SHP77 (cell line): Measurements from ENCODE around the gene USP11.
A peak's percentile ranks its signal among the peaks of the same experiment; 100 is the strongest.
"Not testable (repeated sequence)": the region's sequence is repeated elsewhere in the genome, so short reads cannot be mapped to it uniquely, and the experiment has no call there.

Source experiments
- DNase-seq, 2 experiments: peaks; one replicate each; lab custom pipeline; 2025; lab: John Stamatoyannopoulos, UW

Gene USP11

DNA sequence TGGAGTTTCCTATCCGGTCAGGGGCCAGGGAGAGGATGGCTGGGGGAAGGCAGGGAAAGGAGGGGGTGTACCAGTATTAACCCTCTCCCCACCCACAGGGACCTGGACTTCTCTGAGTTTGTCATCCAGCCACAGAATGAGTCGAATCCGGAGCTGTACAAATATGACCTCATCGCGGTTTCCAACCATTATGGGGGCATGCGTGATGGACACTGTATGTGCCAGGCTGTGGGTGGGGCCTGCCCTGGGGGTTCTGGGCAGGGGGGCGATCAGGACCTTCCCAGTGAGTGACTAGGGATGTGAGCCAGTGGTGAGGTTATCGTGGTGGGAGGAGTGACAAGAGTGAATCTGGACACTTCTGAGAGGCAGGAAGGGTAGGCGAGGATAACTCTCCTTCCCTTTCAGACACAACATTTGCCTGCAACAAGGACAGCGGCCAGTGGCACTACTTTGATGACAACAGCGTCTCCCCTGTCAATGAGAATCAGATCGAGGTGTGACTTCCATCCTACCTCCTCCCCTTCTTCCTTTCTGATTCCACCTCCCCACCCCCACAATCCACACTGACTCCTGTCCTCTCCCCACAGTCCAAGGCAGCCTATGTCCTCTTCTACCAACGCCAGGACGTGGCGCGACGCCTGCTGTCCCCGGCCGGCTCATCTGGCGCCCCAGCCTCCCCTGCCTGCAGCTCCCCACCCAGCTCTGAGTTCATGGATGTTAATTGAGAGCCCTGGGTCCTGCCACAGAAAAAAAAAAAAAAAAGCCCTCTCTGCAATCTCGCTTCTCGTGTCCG lies 14.6 kb downstream of the USP11 start:
- no peak for DNase-seq

DNA sequence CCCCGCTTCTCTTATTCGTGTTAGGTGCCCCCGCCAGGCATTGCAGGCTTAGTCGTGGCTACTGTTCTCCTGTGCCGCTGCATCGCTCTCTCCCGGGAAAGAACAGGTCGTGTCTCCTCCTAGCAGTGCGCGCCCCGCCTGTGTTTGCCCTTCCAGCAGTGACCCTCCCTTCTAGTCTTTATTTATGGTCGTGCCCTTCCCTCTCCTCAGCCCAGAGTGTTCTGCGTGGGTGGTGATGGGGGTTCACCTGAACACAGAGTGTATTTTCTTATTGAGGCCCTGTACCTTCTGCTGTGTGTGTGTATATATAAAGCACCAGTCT lies 15.2 kb downstream of the USP11 start:
- DNase-seq, result no peak

DNA sequence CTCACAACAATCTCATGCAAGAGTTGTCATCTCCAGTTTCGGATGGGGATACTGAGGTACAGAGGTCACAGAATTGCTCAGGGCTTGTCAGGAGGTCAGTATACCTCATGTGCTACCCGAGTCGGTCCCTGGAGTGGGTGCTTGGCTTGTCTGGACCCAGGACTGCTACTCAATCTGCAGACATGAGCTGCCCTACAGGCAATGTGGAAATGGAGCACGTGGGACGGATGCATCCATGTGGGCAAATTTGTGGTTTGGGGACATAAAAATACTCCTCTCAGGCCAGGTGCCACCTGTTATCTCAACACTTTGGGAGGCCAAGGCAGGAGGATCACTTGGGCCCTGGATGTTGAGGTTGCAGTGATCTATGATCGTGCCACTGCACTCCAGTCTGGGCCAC lies 15.8 kb downstream of the USP11 start:
- no peak for DNase-seq

DNA sequence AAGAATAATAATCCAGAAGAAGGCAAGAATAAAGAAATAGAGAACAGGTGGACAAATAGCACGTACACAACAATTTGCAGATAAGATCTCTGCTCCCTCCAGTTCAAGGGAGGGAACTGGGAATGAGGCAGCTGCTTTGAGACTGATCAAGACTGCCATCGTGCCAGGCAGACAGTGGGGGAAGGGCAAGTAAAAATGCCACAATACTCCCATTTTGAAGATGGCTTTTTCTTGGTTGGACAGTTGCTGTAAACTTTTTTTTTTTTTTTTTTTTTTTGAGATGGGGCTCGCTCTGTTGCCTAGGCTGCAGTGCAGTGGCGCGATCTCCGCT lies 17.2 kb downstream of the USP11 start:
- no peak for DNase-seq

DNA sequence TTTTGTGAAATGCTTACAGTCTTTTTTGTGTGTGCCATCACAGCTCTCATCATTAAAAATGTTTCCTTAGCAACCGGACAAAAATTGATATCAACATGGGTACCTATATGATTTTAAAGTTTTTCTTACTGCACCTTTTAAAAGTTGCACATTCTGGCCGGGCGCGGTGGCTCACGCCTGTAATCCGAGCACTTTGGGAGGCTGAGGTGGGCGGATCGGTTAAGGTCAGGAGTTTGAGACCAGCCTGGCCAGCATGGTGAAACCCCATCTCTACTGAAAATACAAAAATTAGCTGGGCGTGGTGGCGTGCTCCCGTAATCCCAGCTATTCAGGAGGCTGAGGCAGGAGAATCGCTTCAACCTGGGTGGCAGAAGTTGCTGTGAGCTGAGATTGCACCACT lies 24.8 kb downstream of the USP11 start:
- not testable (repeated sequence) for DNase-seq

DNA sequence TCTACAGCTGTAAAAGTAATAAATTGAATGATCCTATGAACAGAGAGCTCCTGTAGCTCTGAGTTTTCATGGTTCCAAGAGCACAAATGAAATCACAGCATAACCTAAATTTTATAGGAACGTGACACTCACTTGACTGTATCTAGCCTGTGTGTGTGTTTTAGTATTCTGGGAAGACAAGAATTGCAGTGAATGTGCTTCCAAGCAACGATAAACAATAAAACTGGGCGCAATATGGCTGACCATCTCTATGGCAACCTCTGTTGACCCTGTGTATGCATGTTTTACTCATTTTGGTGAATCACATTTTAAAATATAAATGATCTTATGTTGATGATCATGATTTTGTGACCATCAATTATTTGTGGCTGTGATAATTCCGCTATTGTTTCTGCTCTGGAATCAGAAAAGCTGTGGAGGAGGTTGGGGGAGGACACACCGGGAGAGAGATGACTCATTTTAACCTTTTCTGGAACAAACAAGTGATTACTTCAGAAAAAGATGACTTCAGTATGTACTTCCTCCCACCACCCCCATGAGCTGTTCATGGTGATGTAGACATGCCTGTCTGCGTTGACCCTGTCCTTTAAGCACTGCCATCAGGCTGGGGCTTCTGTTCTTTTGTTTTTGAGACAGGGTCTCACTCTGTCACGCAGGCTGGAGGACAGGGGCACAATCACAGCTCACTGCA lies 31.8 kb downstream of the USP11 start:
- DNase-seq, result no peak

DNA sequence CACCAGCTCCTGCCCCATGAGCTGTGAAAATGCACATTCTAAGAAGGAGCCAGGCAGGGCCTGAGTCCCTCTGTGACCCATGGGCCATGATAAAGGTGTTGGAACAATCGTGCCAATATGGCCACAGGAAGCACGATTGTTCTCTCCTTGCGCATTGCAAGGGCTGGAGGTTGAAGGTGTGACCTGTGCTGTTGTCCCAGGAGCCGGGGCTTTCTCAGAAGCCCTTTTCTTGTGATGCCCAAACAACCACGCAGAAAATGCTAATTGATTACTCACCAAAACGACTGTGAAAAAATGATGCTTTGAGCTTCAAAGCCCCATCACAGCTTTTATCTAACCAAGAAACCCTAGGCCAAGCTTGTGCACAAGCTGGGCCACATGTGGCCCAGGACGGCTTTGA lies 33.8 kb downstream of the USP11 start:
- no peak for DNase-seq

DNA sequence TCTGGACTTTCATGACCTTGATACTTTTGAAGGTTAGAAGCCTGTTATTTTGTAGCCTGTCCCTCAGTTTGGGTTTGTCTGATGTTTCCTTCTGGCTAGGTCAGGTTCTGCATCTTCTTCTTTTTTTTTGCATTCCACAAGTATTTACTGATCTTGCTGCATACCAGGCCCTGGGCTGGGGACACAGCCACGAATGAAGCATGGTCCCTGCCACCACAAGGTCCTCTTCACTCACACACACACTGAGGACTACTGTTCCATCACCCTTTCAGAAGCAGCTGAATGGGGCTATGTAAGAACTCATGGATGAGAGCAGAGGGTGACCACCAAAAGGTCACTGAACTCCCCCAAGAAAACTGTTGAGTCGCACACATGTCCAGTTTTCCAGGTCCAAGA lies 39.2 kb downstream of the USP11 start:
- DNase-seq, result no peak

DNA sequence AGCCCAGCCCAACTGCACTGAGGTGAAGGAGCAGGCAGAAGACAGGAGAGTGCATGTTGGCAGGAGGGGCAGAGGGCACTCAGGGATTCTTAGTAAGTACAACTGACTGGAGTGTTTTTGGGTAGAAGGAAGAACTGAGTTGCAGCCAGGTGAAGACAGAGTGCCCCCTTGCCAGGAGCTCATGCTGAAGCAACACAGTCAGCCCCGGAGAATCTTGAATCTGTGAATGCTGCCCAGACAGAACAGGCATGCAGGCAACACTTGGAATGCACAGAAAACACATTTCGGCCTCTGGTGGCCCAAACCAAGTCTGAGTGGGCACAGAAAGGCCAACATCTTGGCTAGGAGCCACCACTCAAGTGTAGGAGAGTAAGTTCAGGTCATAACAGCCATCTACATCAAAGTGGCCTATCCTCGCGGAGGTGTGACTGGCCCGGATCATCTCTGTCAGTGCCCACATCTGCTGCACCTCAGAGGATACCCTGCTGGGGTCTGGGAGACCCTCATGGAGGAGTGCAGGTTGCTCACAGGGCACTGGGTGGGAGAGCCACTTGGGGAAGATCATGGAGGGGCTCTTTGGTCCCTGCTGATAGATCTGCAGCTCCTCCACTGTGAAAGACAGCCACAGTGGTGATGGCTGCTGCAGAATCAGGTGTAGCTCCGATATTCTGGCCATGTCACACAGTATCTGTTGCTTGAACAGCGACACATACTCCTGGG lies 40.4 kb downstream of the USP11 start:
- no peak for DNase-seq

DNA sequence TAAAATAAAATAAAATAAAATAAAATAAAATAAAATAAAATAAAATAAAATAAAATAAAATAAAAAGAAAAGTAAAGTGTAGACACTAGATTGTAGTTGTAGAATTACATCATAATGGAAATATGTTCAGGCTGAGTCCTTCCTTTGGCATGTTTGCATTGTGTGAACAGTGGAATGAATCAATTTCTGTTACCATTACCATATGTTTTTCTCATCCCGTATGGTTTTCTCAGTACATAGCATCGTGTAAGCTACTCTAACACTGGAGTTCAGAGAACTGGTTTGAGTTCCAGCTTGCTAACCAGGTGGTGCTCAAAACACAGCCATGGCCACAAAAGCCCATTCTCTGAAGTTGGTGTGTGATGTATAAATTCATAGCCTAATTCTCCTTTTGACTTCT lies 45.9 kb downstream of the USP11 start:
- no peak for DNase-seq

DNA sequence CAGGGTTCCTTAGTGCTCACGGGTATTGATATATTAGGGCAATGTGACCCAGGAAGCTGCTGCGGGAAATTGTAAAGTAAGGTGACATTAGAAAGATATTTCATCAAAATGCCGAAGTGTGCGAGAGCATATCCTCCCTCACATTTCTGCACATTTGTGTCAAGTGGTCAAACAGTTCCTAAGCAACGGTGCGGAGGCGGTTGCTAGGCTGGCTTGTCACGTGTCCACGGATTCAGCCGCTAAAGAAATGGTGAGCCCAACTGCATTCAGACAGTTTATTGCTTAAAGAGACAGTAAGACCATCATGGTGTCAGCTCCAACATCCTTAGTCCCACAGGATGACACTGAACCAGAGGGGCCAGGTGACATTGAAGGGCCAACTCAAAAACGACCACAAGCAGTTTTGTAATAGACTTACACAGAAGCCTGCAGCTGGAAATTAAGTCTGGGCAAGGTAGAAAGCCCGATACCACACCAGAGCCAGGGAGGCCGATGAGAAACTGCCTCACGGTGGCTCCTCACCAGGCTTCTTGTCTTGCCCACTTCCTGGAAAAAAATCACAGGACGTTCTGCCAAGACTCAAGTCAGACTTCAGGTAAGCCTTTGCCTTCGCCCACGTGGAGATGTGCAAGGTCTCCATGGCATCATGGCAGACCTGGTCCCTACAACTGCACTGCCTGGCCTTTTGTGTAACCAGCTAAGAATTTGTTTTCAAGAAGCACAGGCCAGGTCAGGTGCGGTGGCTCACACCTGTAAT lies 50.4 kb downstream of the USP11 start:
- DNase-seq, result peak in 1 of 2 experiments; percentile 5

DNA sequence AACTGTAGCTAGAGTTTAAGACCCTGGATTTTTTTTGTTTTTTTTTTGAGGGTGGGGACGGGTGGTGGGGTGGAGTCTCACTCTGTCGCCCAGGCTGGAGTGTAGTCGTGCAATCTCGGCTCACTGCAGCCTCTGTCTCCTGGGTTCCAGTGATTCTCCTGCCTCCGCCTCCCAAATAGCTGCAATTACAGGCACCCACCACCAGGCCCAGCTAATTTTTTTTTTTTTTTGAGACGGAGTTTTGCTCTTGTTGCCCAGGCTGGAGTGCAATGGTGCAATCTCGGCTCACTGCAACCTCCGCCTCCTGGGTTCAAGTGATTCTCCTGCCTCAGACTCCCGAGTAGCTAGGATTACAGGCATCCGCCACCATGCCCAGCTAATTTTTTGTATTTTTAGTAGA lies 51.8 kb downstream of the USP11 start:
- DNase-seq, result not testable (repeated sequence)

DNA sequence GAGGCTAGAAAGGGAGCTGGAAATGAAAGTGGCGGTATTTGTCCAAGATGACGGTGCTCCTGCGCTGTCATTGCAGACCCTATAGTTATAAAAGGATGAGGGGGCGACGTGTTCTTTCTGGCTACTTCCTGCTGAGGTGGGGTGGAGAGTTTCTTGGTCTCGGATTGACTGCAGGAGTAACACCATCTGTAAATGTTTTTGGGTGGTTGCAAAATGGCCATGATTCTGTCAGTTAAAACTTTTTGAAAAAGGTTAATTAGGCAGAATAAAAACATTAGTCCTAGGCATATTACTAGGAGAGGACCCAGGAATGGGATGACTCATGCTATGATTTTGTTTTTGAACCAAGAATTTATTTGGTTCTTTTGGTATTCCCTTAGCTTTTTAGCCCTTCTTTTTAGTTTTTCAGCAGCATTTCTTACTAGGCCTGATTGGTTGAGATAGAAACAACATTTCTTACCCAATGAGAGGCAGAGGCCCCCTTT lies 53.1 kb downstream of the USP11 start:
- DNase-seq, result no peak

DNA sequence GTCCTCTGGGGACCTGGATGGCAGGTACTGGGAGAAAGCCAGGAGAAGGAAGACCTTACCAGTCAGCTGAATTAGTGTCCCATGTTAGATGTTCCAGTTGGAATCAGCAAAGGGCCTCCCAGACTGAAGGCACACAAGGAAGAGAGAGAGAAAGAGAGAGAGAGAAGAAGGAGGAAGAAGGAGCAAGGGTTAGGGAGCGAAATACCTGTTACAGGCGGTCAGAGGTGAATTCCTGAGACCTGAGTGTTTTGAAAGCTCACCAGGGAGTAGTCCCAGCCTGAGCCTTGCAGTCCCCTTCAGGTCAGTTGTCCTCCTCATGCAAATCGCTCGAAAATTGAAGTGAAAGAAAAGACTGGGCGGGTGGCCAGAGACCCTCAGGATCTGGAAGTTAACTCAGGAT lies 60.3 kb downstream of the USP11 start:
- no peak for DNase-seq

DNA sequence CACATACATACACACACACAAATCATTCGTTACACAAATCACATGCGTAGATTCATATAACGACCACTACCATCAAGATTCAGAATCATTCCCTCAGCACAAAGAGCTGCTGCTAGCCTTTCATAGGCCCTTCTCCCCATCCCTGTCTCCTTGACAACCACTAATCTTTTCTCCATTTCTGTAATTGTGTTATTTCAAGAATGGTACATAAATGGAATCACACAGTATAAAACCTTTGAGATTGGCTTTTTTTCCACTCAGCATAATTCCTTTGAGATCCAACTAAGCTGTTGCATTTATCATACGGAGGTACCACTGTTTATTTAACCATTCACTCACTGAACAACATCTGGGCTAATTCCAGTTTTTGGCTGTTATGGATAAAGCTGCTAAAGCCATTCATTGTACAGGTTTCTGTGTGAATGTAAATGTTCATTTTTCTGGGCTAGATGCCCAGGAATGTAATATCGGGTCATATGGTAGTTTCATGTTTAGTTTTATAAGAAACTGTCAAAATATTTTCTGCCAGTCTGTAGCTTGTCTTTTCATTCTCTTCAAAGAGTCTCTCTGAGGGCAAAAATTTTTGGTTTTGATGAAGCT lies 64.1 kb downstream of the USP11 start:
- no peak for DNase-seq

DNA sequence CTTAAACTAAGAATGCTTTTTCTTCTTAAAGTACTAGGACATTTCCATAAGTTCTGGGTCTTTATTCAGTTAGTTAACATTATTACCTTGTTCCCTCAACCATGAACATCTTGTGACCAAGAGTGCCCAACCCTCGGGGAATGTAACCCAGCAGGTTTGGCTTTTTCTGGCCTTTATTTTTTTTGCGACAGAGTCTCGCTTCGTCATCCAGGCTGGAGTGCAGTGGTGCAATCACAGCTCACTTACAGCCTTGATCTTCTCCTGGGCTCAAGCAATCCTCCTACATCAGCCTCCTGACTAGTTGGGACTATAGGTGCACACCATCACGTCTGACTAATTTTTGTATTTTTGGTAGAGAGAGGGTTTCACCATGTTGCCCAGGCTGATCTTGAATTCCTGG lies 65.1 kb downstream of the USP11 start:
- DNase-seq, result no peak
